ENCODE data around the gene FOXJ3.

FOXJ3 gene

DNA sequence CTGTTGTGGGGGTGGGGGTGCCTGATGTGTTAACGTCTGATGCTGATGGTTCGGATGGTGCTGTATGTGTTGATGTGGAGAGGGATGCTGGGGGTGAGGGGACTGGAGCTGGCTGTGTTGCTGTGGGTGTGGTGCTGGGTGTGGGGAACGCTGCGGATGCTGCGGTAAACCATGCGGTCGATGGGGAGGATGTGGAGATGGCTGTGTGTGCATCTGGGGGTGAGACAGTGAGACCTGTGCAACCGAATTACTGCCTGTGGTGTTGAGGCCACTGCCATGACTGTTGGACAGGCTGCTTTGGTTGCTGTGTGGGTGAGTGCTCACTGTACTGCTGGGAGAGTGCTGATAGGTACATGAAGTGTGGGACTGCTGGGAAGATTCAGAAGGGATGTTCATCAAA lies 143.7 kb downstream of the FOXJ3 start:
- Histone ChIP-seq H3K79me2 (ENCODE audit: control insufficient read depth, insufficient read depth, low read length, unreplicated experiment) (no peaks in the 10 kb centered on the region), H2AFZ (ENCODE audit: low read length, unreplicated experiment) (no peak overlapping the region), H3K4me1 (ENCODE audit: control insufficient read depth, insufficient read depth, low read length, unreplicated experiment) (peaks cover 7% of the 10 kb centered on the region), H3K36me3 (ENCODE audit: insufficient read depth, low read length) (peaks cover 43% of the 10 kb centered on the region), H3K27me3 (ENCODE audit: insufficient read depth, low read length) (no peaks in the 10 kb centered on the region), H3K4me3 (ENCODE audit: low read depth, low read length) (no peak overlapping the region), H3K27ac (ENCODE audit: low read depth, low read length) (no peak overlapping the region)

- no peak overlapping the region for H3K27ac ChIP-seq (ENCODE audit: low read depth, low read length)
- no peaks in the 10 kb centered on the region for H3K27me3 ChIP-seq (ENCODE audit: insufficient read depth, low read length)
- no peak overlapping the region for H3K4me3 ChIP-seq (ENCODE audit: low read depth, low read length)
- H3K79me2 ChIP-seq (ENCODE audit: control insufficient read depth, insufficient read depth, low read length, unreplicated experiment), result peaks cover 5% of the 10 kb centered on the region
- peaks cover 49% of the 10 kb centered on the region for H3K36me3 ChIP-seq (ENCODE audit: insufficient read depth, low read length)
- H2AFZ ChIP-seq (ENCODE audit: low read length, unreplicated experiment), result no peak overlapping the region
- H3K4me1 ChIP-seq (ENCODE audit: control insufficient read depth, insufficient read depth, low read length, unreplicated experiment), result peaks cover 15% of the 10 kb centered on the region
These were observed 144.8 kb downstream of the FOXJ3 start for GRCh38 chr1:42189931-42190853.

DNA sequence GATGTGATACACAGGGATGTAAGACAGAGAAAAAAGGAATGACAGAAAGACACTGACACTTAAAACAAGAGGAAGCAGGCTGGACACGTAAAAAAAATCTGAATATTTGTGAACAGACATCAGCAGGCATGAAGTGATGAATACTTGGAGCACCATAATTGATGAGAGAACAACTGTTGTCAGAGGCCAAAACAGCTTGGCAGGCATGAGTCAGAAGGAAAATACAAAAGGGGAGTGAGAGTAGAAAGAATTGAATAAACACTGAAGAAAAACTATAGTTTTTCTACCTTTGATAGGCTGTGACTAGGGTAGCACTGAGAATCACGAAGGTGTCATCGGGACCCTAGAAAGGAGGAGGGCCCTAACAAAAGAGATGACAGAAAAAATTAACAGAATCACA lies 148.9 kb downstream of the FOXJ3 start:
- no peaks in the 10 kb centered on the region for H3K27me3 ChIP-seq (ENCODE audit: insufficient read depth, low read length)
- no peak overlapping the region for H2AFZ ChIP-seq (ENCODE audit: low read length, unreplicated experiment)
- H3K79me2 ChIP-seq (ENCODE audit: control insufficient read depth, insufficient read depth, low read length, unreplicated experiment), result peaks cover 5% of the 10 kb centered on the region
- H3K36me3 ChIP-seq (ENCODE audit: insufficient read depth, low read length), result peaks cover 28% of the 10 kb centered on the region
- H3K27ac ChIP-seq (ENCODE audit: low read depth, low read length), result peak overlapping the region; percentile 70
- H3K4me1 ChIP-seq (ENCODE audit: control insufficient read depth, insufficient read depth, low read length, unreplicated experiment), result peaks cover 15% of the 10 kb centered on the region
- H3K4me3 ChIP-seq (ENCODE audit: low read depth, low read length), result no peak overlapping the region

- no peak overlapping the region for H3K27ac ChIP-seq (ENCODE audit: low read depth, low read length)
These were observed 150.4 kb downstream of the FOXJ3 start for GRCh38 chr1:42184616-42185015.

DNA sequence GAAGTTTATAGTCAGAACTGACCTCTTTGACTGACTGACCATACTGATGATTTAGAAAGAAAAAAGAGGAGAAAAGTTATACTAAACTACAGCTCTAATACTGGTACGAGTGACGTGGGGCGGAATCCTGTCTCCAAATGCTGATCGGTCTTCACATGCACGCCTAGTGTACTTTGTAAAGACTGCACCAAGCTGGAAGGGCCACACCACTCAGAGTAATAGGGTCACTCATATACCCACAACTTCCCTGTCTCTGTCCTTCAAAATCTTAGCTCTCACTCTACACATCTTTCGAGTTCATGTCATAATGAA lies 151.1 kb downstream of the FOXJ3 start:
- Histone ChIP-seq H3K79me2 (ENCODE audit: control insufficient read depth, insufficient read depth, low read length, unreplicated experiment) (peaks cover 5% of the 10 kb centered on the region), H3K4me1 (ENCODE audit: control insufficient read depth, insufficient read depth, low read length, unreplicated experiment) (peaks cover 15% of the 10 kb centered on the region), H3K36me3 (ENCODE audit: insufficient read depth, low read length) (peaks cover 25% of the 10 kb centered on the region), H3K27ac (ENCODE audit: low read depth, low read length) (no peak overlapping the region), H3K4me3 (ENCODE audit: low read depth, low read length) (no peak overlapping the region), H3K27me3 (ENCODE audit: insufficient read depth, low read length) (no peaks in the 10 kb centered on the region), H2AFZ (ENCODE audit: low read length, unreplicated experiment) (no peak overlapping the region)

More at GRCh38 chr1:42184616-42185015, 150.4 kb downstream of the FOXJ3 start:
- H3K4me3 ChIP-seq (ENCODE audit: low read depth, low read length), result no peak overlapping the region
- H3K36me3 ChIP-seq (ENCODE audit: insufficient read depth, low read length), result peaks cover 31% of the 10 kb centered on the region
- no peaks in the 10 kb centered on the region for H3K27me3 ChIP-seq (ENCODE audit: insufficient read depth, low read length)
- H2AFZ ChIP-seq (ENCODE audit: low read length, unreplicated experiment), result no peak overlapping the region
- H3K4me1 ChIP-seq (ENCODE audit: control insufficient read depth, insufficient read depth, low read length, unreplicated experiment), result peaks cover 15% of the 10 kb centered on the region
- H3K79me2 ChIP-seq (ENCODE audit: control insufficient read depth, insufficient read depth, low read length, unreplicated experiment), result peaks cover 5% of the 10 kb centered on the region

DNA sequence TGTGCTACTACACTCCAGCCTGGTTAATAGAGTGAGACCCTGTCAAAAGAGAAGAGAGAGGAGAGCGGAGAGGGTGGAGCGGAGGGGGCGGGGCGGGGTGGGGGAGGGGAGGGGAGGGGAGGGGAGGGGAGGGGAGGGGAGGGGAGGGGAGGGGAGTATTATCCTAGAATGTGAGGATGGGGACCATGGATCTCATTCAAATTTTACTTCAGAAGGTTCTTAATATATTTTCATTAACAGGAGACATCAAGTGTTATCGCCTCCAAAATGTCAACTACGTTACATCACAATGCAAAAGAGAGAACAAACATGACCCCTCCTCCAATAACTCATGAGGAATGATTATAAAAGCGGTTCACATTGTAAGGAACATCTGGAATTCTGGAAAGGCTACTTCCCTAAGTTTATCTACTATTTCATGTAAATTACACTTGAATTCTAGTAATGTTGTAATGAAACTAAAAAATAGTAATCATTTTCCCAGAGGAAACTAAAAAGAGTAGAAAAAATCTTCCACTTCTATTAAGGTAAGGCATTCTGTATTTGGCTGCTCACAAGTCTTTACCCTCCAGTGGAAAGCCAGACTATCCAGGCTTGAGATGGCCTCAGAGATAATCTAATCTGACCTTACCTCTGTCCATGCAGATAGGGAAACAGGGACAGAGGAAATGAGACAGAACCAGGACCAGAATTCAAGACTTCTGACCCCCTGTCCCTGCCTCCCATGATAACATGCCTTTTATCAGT lies 151.7 kb downstream of the FOXJ3 start:
- Histone ChIP-seq H3K4me3 (ENCODE audit: low read depth, low read length) (no peak overlapping the region), H3K27me3 (ENCODE audit: insufficient read depth, low read length) (no peaks in the 10 kb centered on the region), H3K27ac (ENCODE audit: low read depth, low read length) (no peak overlapping the region), H3K36me3 (ENCODE audit: insufficient read depth, low read length) (0 out of 2 replicates have a peak, but pooled peaks cover 20% of the 10 kb centered on the region), H3K4me1 (ENCODE audit: control insufficient read depth, insufficient read depth, low read length, unreplicated experiment) (peaks cover 15% of the 10 kb centered on the region), H3K79me2 (ENCODE audit: control insufficient read depth, insufficient read depth, low read length, unreplicated experiment) (peaks cover 5% of the 10 kb centered on the region), H2AFZ (ENCODE audit: low read length, unreplicated experiment) (no peak overlapping the region)

DNA sequence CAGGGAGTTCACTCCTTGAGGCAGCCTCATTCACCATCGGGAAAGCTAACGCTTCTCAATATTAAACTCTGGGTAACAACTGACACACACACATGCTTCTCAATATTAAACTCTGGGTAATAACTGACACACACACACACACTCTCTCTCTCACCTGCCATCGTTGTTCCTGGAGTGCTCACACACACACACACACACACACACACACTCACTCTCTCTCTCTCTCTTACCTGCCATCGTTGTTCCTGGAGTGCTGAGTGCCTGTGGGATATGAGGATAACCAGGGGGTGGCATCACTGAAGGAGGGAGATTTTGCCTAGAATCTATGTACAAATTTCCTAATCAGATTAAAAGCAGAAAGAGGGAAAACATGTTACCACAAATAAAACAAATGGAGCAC lies 153.3 kb downstream of the FOXJ3 start:
- Histone ChIP-seq H2AFZ (ENCODE audit: low read length, unreplicated experiment) (no peak overlapping the region), H3K4me1 (ENCODE audit: control insufficient read depth, insufficient read depth, low read length, unreplicated experiment) (peaks cover 24% of the 10 kb centered on the region), H3K4me3 (ENCODE audit: low read depth, low read length) (no peak overlapping the region), H3K27me3 (ENCODE audit: insufficient read depth, low read length) (no peaks in the 10 kb centered on the region), H3K36me3 (ENCODE audit: insufficient read depth, low read length) (0 out of 2 replicates have a peak, but pooled peaks cover 13% of the 10 kb centered on the region), H3K79me2 (ENCODE audit: control insufficient read depth, insufficient read depth, low read length, unreplicated experiment) (peaks cover 5% of the 10 kb centered on the region), H3K27ac (ENCODE audit: low read depth, low read length) (no peak overlapping the region)

DNA sequence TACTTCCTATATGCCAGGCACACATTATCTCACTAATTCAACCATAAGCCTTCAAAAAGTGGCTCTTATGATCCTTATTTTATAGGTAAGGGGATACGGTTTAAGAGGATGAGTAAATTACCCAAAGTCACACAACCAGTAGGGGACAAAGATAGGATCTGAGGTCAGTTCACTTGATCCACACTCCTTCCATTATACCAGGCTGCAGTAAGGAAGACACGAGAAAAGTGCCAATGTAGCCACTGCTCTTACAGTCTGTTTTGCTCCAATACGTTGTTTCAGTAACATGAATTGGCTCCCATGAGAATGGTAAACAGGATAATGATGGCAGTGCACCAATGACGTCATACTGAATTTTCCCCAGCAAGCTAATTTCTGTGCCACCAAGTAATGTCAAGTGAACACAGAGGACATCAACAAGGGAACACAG lies 155.1 kb downstream of the FOXJ3 start:
- Histone ChIP-seq H3K27ac (ENCODE audit: low read depth, low read length) (no peak overlapping the region), H3K79me2 (ENCODE audit: control insufficient read depth, insufficient read depth, low read length, unreplicated experiment) (no peaks in the 10 kb centered on the region), H3K36me3 (ENCODE audit: insufficient read depth, low read length) (0 out of 2 replicates have a peak, but pooled peaks cover 6% of the 10 kb centered on the region), H3K27me3 (ENCODE audit: insufficient read depth, low read length) (no peaks in the 10 kb centered on the region), H3K4me3 (ENCODE audit: low read depth, low read length) (no peak overlapping the region), H2AFZ (ENCODE audit: low read length, unreplicated experiment) (no peak overlapping the region), H3K4me1 (ENCODE audit: control insufficient read depth, insufficient read depth, low read length, unreplicated experiment) (peaks cover 14% of the 10 kb centered on the region)

DNA sequence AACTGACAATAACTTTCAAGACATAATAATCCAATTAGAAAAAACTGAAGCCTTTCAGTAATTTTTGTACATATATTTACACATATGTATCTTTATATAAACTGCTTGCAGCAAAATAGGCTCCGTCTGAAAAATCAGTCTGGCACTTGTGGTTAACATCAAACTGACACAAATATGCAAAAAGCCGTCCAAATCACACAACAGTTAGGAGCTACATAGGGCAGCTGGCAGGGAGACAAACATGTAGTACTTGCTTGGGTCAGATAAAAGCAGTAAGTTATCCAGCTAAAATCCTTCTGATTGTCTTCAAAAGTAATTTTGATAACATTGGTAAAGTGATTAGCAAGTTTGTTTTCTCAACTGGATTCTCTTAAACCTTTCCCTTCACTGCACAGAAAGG lies 155.8 kb downstream of the FOXJ3 start:
- Histone ChIP-seq H3K27ac (ENCODE audit: low read depth, low read length) (no peak overlapping the region), H3K4me3 (ENCODE audit: low read depth, low read length) (no peak overlapping the region), H3K4me1 (ENCODE audit: control insufficient read depth, insufficient read depth, low read length, unreplicated experiment) (peaks cover 20% of the 10 kb centered on the region), H3K36me3 (ENCODE audit: insufficient read depth, low read length) (0 out of 2 replicates have a peak, but pooled peaks cover 6% of the 10 kb centered on the region), H3K27me3 (ENCODE audit: insufficient read depth, low read length) (no peaks in the 10 kb centered on the region), H3K79me2 (ENCODE audit: control insufficient read depth, insufficient read depth, low read length, unreplicated experiment) (no peaks in the 10 kb centered on the region), H2AFZ (ENCODE audit: low read length, unreplicated experiment) (no peak overlapping the region)

DNA sequence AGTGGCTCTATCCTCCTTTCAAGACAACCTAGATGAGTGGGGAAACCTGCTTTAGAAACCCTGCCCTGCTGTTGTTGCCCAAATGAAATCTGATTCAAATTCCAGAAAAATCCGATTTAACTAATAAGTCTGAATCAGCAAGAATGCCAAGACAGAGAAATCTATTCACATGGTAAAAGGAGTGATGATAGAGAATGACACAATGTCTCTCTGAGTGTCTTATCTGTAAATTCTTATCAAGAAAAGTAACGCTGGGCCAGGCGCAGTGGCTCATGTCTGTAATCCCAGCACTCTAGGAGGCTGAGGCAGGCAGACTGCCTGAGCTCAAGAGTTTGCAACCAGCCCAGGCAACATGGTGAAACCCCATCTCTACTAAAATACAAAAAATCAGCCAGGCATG lies 156.8 kb downstream of the FOXJ3 start:
- H3K4me1 ChIP-seq (ENCODE audit: control insufficient read depth, insufficient read depth, low read length, unreplicated experiment), result peaks cover 29% of the 10 kb centered on the region
- H3K27ac ChIP-seq (ENCODE audit: low read depth, low read length), result no peak overlapping the region
- 0 out of 2 replicates have a peak, but pooled peaks cover 6% of the 10 kb centered on the region for H3K36me3 ChIP-seq (ENCODE audit: insufficient read depth, low read length)

More for the DNA sequence above, 156.8 kb downstream of the FOXJ3 start:
- no peaks in the 10 kb centered on the region for H3K27me3 ChIP-seq (ENCODE audit: insufficient read depth, low read length)
- H3K4me3 ChIP-seq (ENCODE audit: low read depth, low read length), result no peak overlapping the region
- H2AFZ ChIP-seq (ENCODE audit: low read length, unreplicated experiment), result no peak overlapping the region
- H3K79me2 ChIP-seq (ENCODE audit: control insufficient read depth, insufficient read depth, low read length, unreplicated experiment), result no peaks in the 10 kb centered on the region
